ENCODE data around the gene NID2. TPM values are rescaled to one million over a fixed set of nuclear protein-coding genes. Genes with fewer than 3 reads are reported as not detected.

Gene NID2
- total RNA-seq, 1 donor from 2014 or later, result 24.7 TPM

- Histone ChIP-seq H3K79me2 (ENCODE audit: low read depth) (no peaks in the 10 kb centered on the region), H3F3A (ENCODE audit: low read depth) (no peaks in the 10 kb centered on the region), H3K27me3 (no peaks in the 10 kb centered on the region), H3K9me3 (ENCODE audit: low read depth) (no peaks in the 10 kb centered on the region), H3K27ac (no peak overlapping the region), H3K4me2 (no peak overlapping the region), H4K20me1 (ENCODE audit: low read depth) (no peaks in the 10 kb centered on the region), H2AFZ (replicated peaks) (no peak overlapping the region), H3K4me1 (no peaks in the 10 kb centered on the region), H3K9ac (no peak overlapping the region), H3K36me3 (no peaks in the 10 kb centered on the region), H3K4me3 (no peak overlapping the region)
- no peaks in the 10 kb centered on the region for H3K4me1 Mint-ChIP-seq
- H3K27ac Mint-ChIP-seq, result no peak overlapping the region
- H3K9me3 Mint-ChIP-seq, result no peaks in the 10 kb centered on the region
- H3K27me3 Mint-ChIP-seq (ENCODE audit: insufficient read depth, low read depth), result no peaks in the 10 kb centered on the region
- no peak overlapping the region for H3K4me3 Mint-ChIP-seq
- TF ChIP-seq, protein P1, sequence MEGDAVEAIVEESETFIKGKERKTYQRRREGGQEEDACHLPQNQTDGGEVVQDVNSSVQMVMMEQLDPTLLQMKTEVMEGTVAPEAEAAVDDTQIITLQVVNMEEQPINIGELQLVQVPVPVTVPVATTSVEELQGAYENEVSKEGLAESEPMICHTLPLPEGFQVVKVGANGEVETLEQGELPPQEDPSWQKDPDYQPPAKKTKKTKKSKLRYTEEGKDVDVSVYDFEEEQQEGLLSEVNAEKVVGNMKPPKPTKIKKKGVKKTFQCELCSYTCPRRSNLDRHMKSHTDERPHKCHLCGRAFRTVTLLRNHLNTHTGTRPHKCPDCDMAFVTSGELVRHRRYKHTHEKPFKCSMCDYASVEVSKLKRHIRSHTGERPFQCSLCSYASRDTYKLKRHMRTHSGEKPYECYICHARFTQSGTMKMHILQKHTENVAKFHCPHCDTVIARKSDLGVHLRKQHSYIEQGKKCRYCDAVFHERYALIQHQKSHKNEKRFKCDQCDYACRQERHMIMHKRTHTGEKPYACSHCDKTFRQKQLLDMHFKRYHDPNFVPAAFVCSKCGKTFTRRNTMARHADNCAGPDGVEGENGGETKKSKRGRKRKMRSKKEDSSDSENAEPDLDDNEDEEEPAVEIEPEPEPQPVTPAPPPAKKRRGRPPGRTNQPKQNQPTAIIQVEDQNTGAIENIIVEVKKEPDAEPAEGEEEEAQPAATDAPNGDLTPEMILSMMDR (IDR thresholded peaks at IDR 0.05), result no peak
- TF ChIP-seq EZH2phosphoT487 (IDR thresholded peaks at IDR 0.05) (no peak), EZH2 (IDR thresholded peaks at IDR 0.05) (no peak)
- DNase-seq (ENCODE audit: low spot score), result no peak
- no peaks in the 10 kb centered on the region for H3K36me3 Mint-ChIP-seq
These were observed 26.9 kb upstream of the NID2 start for GRCh38 chr14:52095794-52096193.

- H3F3A ChIP-seq (ENCODE audit: low read depth), result no peaks in the 10 kb centered on the region
- H3K27ac ChIP-seq, result no peak overlapping the region
- H3K9me3 Mint-ChIP-seq, result no peaks in the 10 kb centered on the region
- H3K79me2 ChIP-seq (ENCODE audit: low read depth), result no peaks in the 10 kb centered on the region
- H3K27me3 ChIP-seq, result no peaks in the 10 kb centered on the region
- no peaks in the 10 kb centered on the region for H3K36me3 ChIP-seq
- TF ChIP-seq, protein P1 (IDR thresholded peaks at IDR 0.05), result no peak
- no peak for TF ChIP-seq EZH2phosphoT487 (IDR thresholded peaks at IDR 0.05)
- no peak for TF ChIP-seq EZH2 (IDR thresholded peaks at IDR 0.05)
- H3K9me3 ChIP-seq (ENCODE audit: low read depth), result no peaks in the 10 kb centered on the region
- H4K20me1 ChIP-seq (ENCODE audit: low read depth), result no peaks in the 10 kb centered on the region
- no peaks in the 10 kb centered on the region for H3K27me3 Mint-ChIP-seq (ENCODE audit: insufficient read depth, low read depth)
- no peak overlapping the region for H3K4me3 Mint-ChIP-seq
- no peak overlapping the region for H3K4me3 ChIP-seq
- H3K9ac ChIP-seq, result no peak overlapping the region
- no peaks in the 10 kb centered on the region for H3K4me1 Mint-ChIP-seq
- no peak for DNase-seq (ENCODE audit: low spot score)
- H3K27ac Mint-ChIP-seq, result no peak overlapping the region
- no peaks in the 10 kb centered on the region for H3K36me3 Mint-ChIP-seq
- no peak overlapping the region for H2AFZ ChIP-seq (replicated peaks)
- H3K4me2 ChIP-seq, result no peak overlapping the region
- H3K4me1 ChIP-seq, result no peaks in the 10 kb centered on the region
These were observed 26.5 kb upstream of the NID2 start for GRCh38 chr14:52095336-52095735.

DNA sequence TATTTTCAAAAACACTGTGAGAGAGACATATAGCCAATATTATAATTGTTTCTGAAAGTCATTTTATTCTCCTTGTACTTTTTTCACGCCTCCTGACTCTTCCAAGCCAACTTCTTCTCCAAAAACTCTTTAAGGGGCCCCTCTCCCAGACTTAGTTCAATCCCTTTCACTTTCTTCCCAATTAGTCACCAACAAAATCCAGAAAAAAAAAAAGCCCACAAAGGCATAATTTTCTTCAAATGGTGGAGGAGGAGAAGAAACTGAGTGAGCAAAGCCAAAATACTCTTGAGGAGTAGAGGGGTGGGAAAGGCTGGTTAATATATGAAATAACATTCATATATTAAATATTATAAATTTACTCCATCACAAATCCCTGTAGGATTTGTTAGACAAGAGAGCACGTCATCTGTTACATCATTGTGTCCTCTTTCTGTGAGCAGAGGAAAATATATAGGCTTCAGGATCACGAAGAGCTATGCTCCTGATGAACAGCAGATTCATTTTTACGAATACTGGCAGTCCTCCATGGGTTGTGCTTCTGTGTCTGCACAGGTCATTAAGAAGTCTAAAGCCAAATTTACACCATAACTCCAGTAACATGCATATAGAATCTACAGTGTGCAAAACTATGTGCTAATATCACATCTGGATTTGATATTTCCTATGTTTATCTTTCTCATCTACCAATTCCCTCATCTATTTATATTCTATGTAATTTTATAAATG, 25.9 kb upstream of the NID2 start:
- DNase-seq (ENCODE audit: low spot score), result no peak
- H3K4me2 ChIP-seq, result no peak overlapping the region
- H3K4me3 Mint-ChIP-seq, result no peak overlapping the region
- no peak overlapping the region for H3K27ac ChIP-seq
- no peaks in the 10 kb centered on the region for H3K27me3 Mint-ChIP-seq (ENCODE audit: insufficient read depth, low read depth)
- no peak overlapping the region for H2AFZ ChIP-seq (replicated peaks)
- no peaks in the 10 kb centered on the region for H3K36me3 ChIP-seq
- no peaks in the 10 kb centered on the region for H3K4me1 ChIP-seq
- no peaks in the 10 kb centered on the region for H4K20me1 ChIP-seq (ENCODE audit: low read depth)
- no peaks in the 10 kb centered on the region for H3K36me3 Mint-ChIP-seq
- no peaks in the 10 kb centered on the region for H3F3A ChIP-seq (ENCODE audit: low read depth)
- H3K27me3 ChIP-seq, result no peaks in the 10 kb centered on the region
- H3K4me1 Mint-ChIP-seq, result no peaks in the 10 kb centered on the region
- H3K79me2 ChIP-seq (ENCODE audit: low read depth), result no peaks in the 10 kb centered on the region
- no peaks in the 10 kb centered on the region for H3K9me3 Mint-ChIP-seq
- H3K9me3 ChIP-seq (ENCODE audit: low read depth), result no peaks in the 10 kb centered on the region
- TF ChIP-seq EZH2phosphoT487 (IDR thresholded peaks at IDR 0.05), result no peak
- TF ChIP-seq, protein P1 (IDR thresholded peaks at IDR 0.05), result no peak
- TF ChIP-seq EZH2 (IDR thresholded peaks at IDR 0.05), result no peak
- H3K9ac ChIP-seq, result no peak overlapping the region
- no peak overlapping the region for H3K27ac Mint-ChIP-seq
- H3K4me3 ChIP-seq, result no peak overlapping the region
